Left lung (tissue), 10 donors: ENCODE data around the gene VPS13C. TPM values are rescaled to one million over a fixed set of nuclear protein-coding genes. Genes with fewer than 3 reads are reported as not detected.
A peak's percentile ranks its signal among the peaks of the same experiment; 100 is the strongest.

Experiments
- ATAC-seq: fragments of 200-7000 bp; cut with Tn5 transposase; one replicate; pipeline ENCODE4 v1.9.1; 2020; ENCODE audit warnings: moderate library complexity
- DNase-seq, 4 donors: peaks; one replicate each; pipeline ENCODE4 v3.0.0-alpha.2; 2013 to 2020
- H3K27ac ChIP-seq, 2 donors: fragments of 200-600 bp; sonication (generic) in 1 of 2; one replicate each; pipeline versions ENCODE4 v1.5.0 to v1.8.0; 2020 to 2021
- H3K27me3 ChIP-seq, 2 donors: fragments of 200-600 bp; sonication (generic) in 1 of 2; one replicate each; pipeline versions ENCODE4 v1.5.0 to v1.8.0; 2020 to 2021
- H3K36me3 ChIP-seq, 2 donors: fragments of 200-600 bp; sonication (generic) in 1 of 2; one replicate each; pipeline versions ENCODE4 v1.5.0 to v1.8.0; 2020 to 2021
- H3K4me1 ChIP-seq, 2 donors: fragments of 200-600 bp; one replicate each; pipeline ENCODE4 v1.8.0; 2021
- H3K4me3 ChIP-seq, 2 donors: fragments of 200-600 bp; sonication (generic) in 1 of 2; one replicate each; pipeline versions ENCODE4 v1.5.0 to v1.8.0; 2020 to 2021; ENCODE audit warnings: mild to moderate bottlenecking in 1 of 2
- H3K9me3 ChIP-seq, 2 donors: fragments of 200-600 bp; sonication (generic) in 1 of 2; one replicate each; pipeline versions ENCODE4 v1.5.0 to v1.8.0; 2020 to 2021
- intact Hi-C, 2 donors: fragments of 100-400 bp; cut with DNase I; formaldehyde crosslinking; loops; one replicate each; pipeline versions ENCODE4 v1.11.2 to v1.14.2; 2022
- polyA plus RNA-seq, 6 donors: library from polyadenylated mRNA; unstranded; fragments of 120-200 nt; gene quantifications; one replicate each; pipeline ENCODE4 v1.2.1, GENCODE V29; 2013; ENCODE audit not compliant: insufficient read length in 6 of 6
- total RNA-seq, 2 donors: library from RNA; stranded (reverse); fragmentation: NEBNext Ultra II Directional; extraction: Animal tissue kit (Norgen Biotek cat#: 25700); gene quantifications; one replicate each; pipeline ENCODE4 v1.2.1, GENCODE V29; 2021
- TF ChIP-seq, protein P1 (sequence below), 2 donors: fragments of 200-600 bp; sonication (generic) in 1 of 2; IDR thresholded peaks; one replicate each; pipeline versions ENCODE4 v1.5.0 to v1.8.0; 2021; ENCODE audit warnings: antibody characterized with exemption in 2 of 2
- donor health status: DM: no; HTN: yes; CAD: no.
- donor health status: DM: no; HTN: no; CAD: no.

VPS13C gene
- total and polyA plus RNA-seq, 8 donors: 54.8 to 96.7 (median 61.4) TPM

DNA sequence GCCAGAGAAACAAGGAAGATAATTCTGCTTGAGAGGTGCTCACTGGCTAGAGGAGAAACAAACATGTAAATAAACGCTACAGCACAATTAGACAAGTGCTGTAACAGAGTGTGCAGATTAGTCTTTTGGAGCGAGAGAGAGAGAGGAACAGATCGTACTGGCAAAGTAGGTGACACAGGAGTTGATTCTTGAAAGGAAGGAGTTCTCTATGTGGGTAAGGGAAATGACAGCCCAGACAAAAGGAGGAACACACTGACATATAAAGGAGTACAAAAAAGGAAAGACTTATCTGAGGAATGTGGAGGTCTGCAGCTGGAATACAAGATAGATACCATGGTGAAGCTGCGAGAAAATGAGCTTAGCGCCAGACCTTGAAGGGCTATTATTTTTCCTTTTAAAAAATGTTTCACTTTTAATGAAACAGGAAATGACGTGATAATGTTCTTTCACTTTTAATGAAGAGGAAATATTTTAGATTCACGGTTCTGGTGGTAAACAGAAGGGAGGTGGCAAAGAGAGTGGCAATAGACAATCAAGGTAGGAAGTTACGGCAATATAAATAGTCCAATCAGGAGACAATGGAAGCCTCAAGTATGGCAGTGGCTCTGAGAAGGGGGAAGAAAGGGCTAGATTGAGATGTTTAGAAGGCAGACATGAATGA is 202.9 kb downstream of the VPS13C start:
- Histone ChIP-seq H3K4me1 (no peaks in the 10 kb centered on the region), H3K36me3 (peaks cover 0 to 53% of the 10 kb centered on the region in 2 donors), H3K4me3 (no peak overlapping the region), H3K27ac (peak overlapping the region in 1 of 2 donors; percentile 55), H3K27me3 (no peaks in the 10 kb centered on the region), H3K9me3 (no peaks in the 10 kb centered on the region)
- ATAC-seq (no peak), DNase-seq (no peak)
- TF ChIP-seq, protein P1, sequence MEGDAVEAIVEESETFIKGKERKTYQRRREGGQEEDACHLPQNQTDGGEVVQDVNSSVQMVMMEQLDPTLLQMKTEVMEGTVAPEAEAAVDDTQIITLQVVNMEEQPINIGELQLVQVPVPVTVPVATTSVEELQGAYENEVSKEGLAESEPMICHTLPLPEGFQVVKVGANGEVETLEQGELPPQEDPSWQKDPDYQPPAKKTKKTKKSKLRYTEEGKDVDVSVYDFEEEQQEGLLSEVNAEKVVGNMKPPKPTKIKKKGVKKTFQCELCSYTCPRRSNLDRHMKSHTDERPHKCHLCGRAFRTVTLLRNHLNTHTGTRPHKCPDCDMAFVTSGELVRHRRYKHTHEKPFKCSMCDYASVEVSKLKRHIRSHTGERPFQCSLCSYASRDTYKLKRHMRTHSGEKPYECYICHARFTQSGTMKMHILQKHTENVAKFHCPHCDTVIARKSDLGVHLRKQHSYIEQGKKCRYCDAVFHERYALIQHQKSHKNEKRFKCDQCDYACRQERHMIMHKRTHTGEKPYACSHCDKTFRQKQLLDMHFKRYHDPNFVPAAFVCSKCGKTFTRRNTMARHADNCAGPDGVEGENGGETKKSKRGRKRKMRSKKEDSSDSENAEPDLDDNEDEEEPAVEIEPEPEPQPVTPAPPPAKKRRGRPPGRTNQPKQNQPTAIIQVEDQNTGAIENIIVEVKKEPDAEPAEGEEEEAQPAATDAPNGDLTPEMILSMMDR (IDR thresholded peaks at IDR 0.05): no peak
- intact Hi-C loops: no loop called here

DNA sequence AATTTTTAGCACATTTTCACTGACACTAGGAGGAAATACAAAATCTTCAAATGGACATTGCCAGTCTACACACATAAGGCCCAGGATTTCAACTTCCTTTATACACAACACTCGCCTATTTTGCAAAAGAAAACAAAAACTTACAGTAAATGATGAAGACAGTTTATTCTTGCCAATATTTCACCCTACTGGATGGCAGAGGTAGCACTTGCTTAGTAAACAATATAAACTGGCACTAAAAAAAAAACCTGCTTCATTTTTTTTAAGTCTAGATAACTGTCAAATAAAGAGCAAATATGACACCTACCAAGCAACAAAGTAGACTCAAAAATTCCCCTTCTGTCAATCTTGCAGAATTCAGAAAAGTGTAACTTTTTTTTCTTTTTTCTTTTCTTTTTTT is 204.0 kb downstream of the VPS13C start:
- TF ChIP-seq, protein P1 (IDR thresholded peaks at IDR 0.05): no peak
- DNase-seq (no peak), ATAC-seq (no peak)
- Histone ChIP-seq H3K27ac (no peak overlapping the region), H3K4me1 (no peaks in the 10 kb centered on the region), H3K27me3 (no peaks in the 10 kb centered on the region), H3K36me3 (peaks cover 0 to 52% of the 10 kb centered on the region in 2 donors), H3K4me3 (no peak overlapping the region), H3K9me3 (no peaks in the 10 kb centered on the region)
- intact Hi-C loops: no loop called here

DNA sequence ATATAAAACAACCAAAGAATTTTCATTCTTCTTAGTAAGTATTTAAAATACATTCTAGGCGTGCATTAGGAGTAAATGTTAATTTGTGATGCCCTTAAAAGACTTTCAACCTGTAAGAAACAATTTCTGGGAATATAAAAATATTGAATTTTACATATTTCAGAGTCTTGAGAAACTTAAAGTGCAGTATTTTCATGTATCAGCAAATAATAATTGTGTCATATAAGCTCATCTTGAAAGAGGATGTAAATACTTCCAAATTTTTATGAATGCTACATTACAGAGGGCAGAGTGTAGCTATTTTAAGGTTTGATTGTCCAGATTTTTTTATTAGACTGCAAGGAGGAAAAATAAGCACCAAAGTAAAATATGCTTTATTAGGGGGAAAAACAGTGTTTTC is 207.1 kb downstream of the VPS13C start:
- TF ChIP-seq, protein P1 (IDR thresholded peaks at IDR 0.05): no peak
- Histone ChIP-seq H3K36me3 (peaks cover 0 to 46% of the 10 kb centered on the region in 2 donors), H3K9me3 (no peaks in the 10 kb centered on the region), H3K4me1 (no peaks in the 10 kb centered on the region), H3K4me3 (no peak overlapping the region), H3K27ac (no peak overlapping the region), H3K27me3 (no peaks in the 10 kb centered on the region)
- no peak for ATAC-seq
- intact Hi-C loops: no loop called here
- DNase-seq: no peak

DNA sequence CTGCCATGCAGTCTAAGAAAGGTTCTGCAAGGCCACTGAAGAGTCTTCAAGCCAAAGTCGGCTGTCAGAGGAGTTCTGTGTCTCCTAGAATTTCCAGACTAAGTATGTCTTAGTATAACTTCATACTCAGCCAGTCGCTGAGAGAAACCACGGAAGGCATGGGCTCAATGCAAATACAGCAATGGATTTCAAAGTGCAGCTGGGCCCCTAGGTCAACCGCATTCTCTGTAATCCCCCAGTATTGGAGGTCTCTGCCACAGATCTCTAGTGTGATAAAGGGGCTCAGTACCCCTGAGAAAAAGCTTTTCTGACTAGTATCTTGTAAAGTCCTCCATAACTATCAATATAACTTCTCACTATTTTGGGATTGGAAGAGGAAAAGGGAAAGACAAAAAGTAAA is 208.3 kb downstream of the VPS13C start:
- Histone ChIP-seq H3K27ac (no peak overlapping the region), H3K36me3 (peaks cover 0 to 46% of the 10 kb centered on the region in 2 donors), H3K4me3 (no peak overlapping the region), H3K4me1 (no peaks in the 10 kb centered on the region), H3K27me3 (no peaks in the 10 kb centered on the region), H3K9me3 (no peaks in the 10 kb centered on the region)
- no peak for DNase-seq
- ATAC-seq: no peak
- intact Hi-C loops: no loop called here
- TF ChIP-seq, protein P1 (IDR thresholded peaks at IDR 0.05): no peak

DNA sequence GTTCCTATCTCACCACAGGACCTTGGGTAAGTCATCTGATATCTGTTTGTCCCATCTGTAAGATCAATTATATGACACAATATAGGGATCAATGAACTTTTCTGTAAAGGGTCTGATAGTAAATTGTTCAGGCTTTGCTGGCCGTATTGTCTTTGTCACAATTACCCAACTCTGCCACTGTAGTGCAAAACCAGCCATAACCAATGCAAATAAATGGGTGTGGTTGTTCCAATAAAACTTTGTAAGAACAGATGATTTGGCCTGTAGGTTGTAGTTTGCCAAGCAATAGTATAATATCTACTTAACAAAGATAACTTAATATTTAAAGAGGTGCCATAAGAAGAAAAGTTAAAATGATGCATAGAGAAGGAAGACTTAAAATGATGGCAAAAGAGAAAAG is 210.8 kb downstream of the VPS13C start:
- DNase-seq (no peak), ATAC-seq (no peak)
- Histone ChIP-seq H3K4me1 (no peaks in the 10 kb centered on the region), H3K4me3 (no peak overlapping the region), H3K27me3 (no peaks in the 10 kb centered on the region), H3K27ac (no peak overlapping the region), H3K36me3 (peaks cover 0 to 37% of the 10 kb centered on the region in 2 donors), H3K9me3 (no peaks in the 10 kb centered on the region)
- TF ChIP-seq, protein P1 (IDR thresholded peaks at IDR 0.05): no peak
- intact Hi-C loops: no loop called here
